H1 (cell line): ENCODE results near the gene CACNA1C. TPM values are rescaled to one million over a fixed set of nuclear protein-coding genes. Genes with fewer than 3 reads are reported as not detected.

Experiments
- CHD2 ChIP-seq: IDR thresholded peaks from 2 replicates; pipeline ENCODE4 v1.6.1; 2012; ENCODE audit warnings: low read length, improper control_type of control experiment
- EGR1 ChIP-seq: IDR thresholded peaks from 2 replicates; pipeline ENCODE4 v1.6.1; 2011; ENCODE audit warnings: low read depth, low read length, borderline replicate concordance
- FOSL1 ChIP-seq: IDR thresholded peaks from 2 replicates; pipeline ENCODE4 v1.6.1; 2011; ENCODE audit warnings: mild to moderate bottlenecking, low read depth, low read length, moderate library complexity; ENCODE audit not compliant: insufficient read depth
- NANOG ChIP-seq: IDR thresholded peaks from 2 replicates; pipeline ENCODE4 v1.6.1; 2011; ENCODE audit warnings: low read length, low read depth, mild to moderate bottlenecking, inconsistent platforms; ENCODE audit not compliant: insufficient read depth, poor library complexity, severe bottlenecking
- TBP ChIP-seq: IDR thresholded peaks from 2 replicates; pipeline ENCODE4 v1.6.1; 2011; ENCODE audit warnings: low read depth, low read length, improper control_type of control experiment
- TEAD4 ChIP-seq: IDR thresholded peaks from 2 replicates; pipeline ENCODE4 v1.6.1; 2012; ENCODE audit warnings: low read depth, low read length, inconsistent platforms, mixed read lengths
- polyA plus RNA-seq, 7 experiments: library from polyadenylated mRNA; depleted of rRNA in 3 of 7; stranded (reverse) in 5 of 7; unstranded in 2 of 7; fragments of >200 nt in 5 of 7; fragments of 200-250 nt in 2 of 7; gene quantifications; 1 replicate in 5 of 7; 2 replicates in 1 of 7; 4 replicates in 1 of 7; pipeline versions ENCODE4 v1.2.1 to v1.2.3, GENCODE V29; 2011 to 2013; ENCODE audit warnings: missing spikeins in 2 of 7, mixed read lengths in 2 of 7
- total RNA-seq: library from RNA; stranded (reverse); fragmentation: NEBNext Ultra II Directional; extraction: Animal tissue kit (Norgen Biotek cat#: 25700); gene quantifications from 2 replicates; pipeline ENCODE4 v1.2.1, GENCODE V29; 2021
- TF ChIP-seq, protein P1 (sequence below), 3 experiments: IDR thresholded peaks; 1 replicate in 2 of 3; 2 replicates in 1 of 3; pipeline versions ENCODE4 v1.5.1 to v1.6.1; 2011; ENCODE audit warnings: low read length in 3 of 3, mild to moderate bottlenecking in 3 of 3, inconsistent platforms in 2 of 3, low read depth in 1 of 3, moderate library complexity in 1 of 3; ENCODE audit not compliant: insufficient read depth in 1 of 3; ENCODE audit errors: control extremely low read depth in 1 of 3
- TF ChIP-seq, protein P2 (sequence below): IDR thresholded peaks from 2 replicates; pipeline ENCODE4 v1.6.1; 2012; ENCODE audit warnings: inconsistent platforms

Gene CACNA1C
- total and polyA plus RNA-seq, 2 of the 8 experiments (the other 6 are each of a cell fraction or from before 2014, with no cell fraction given): 1.3 TPM

DNA sequence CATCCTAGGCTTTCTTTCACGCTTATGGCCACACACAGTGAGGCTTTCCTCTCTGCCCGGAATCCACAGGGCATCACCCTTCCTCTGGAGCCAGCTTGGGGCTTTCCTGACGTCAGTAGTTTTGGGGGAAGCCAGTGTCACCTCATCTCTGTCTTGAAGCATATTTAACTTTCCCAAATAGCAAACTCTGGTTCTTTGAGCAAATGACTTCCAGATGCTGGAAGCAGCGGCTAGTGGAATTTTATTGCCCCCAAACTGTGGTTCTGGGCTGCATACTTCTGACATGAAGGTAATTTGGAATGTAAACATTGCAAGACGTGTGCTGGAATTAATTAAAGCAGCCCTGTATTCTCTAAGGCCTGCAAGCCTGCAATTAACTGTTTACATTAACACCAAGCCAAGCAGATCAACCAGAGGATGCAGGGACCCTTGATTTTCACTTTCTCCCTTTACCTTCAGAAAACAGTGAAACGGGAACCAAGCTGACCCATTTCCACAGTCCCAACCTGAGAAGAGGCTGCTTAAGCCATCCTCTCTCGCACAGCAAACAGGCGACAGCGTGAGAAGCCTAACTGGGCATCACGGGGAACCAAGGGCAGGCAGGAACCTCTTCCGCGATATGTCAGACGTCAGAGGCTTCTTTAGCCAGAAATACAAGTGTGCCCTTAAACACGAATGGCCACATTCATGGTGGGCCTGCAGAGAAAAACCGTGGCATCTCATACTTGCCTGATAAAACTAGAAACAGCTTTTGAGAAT lies 258.4 kb downstream of the CACNA1C start (continued):
- TF ChIP-seq, protein P1, sequence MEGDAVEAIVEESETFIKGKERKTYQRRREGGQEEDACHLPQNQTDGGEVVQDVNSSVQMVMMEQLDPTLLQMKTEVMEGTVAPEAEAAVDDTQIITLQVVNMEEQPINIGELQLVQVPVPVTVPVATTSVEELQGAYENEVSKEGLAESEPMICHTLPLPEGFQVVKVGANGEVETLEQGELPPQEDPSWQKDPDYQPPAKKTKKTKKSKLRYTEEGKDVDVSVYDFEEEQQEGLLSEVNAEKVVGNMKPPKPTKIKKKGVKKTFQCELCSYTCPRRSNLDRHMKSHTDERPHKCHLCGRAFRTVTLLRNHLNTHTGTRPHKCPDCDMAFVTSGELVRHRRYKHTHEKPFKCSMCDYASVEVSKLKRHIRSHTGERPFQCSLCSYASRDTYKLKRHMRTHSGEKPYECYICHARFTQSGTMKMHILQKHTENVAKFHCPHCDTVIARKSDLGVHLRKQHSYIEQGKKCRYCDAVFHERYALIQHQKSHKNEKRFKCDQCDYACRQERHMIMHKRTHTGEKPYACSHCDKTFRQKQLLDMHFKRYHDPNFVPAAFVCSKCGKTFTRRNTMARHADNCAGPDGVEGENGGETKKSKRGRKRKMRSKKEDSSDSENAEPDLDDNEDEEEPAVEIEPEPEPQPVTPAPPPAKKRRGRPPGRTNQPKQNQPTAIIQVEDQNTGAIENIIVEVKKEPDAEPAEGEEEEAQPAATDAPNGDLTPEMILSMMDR (IDR thresholded peaks at IDR 0.05; ENCODE audit: control extremely low read depth in 1 of 3, insufficient read depth in 1 of 3, low read depth in 1 of 3, low read length in 3 of 3): no peak
- TF ChIP-seq NANOG (no peak), FOSL1 (no peak), TEAD4 (no peak), CHD2 (no peak), TBP (no peak), EGR1 (no peak)
- TF ChIP-seq, protein P2, sequence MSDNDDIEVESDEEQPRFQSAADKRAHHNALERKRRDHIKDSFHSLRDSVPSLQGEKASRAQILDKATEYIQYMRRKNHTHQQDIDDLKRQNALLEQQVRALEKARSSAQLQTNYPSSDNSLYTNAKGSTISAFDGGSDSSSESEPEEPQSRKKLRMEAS: no peak
